Measurements from ENCODE around the gene ARHGDIG. TPM values are rescaled to one million over a fixed set of nuclear protein-coding genes. Genes with fewer than 3 reads are reported as not detected.

Gene ARHGDIG
- total RNA-seq, 1 experiment from 2014 or later: 5.9 TPM

- H3K23me2 ChIP-seq (ENCODE audit: insufficient read length, low read depth, low read length, poor library complexity, severe bottlenecking): peaks cover 8% of the 10 kb centered on the region
- no CpG with 5 or more reads among the region's 6 CpGs for WGBS (ENCODE audit: extremely low coverage, insufficient read length, low lambda C conversion rate)
- no peak for TF ChIP-seq CTCF (conservative IDR thresholded peaks at IDR 0.05)
- no peak overlapping the region for H3K23ac ChIP-seq (ENCODE audit: insufficient read length, low read depth, low read length)
- H3K4me2 ChIP-seq (ENCODE audit: insufficient read depth, insufficient read length, low read length): no peak overlapping the region
- H4K20me1 ChIP-seq (ENCODE audit: control insufficient read depth, insufficient read depth, insufficient read length): no peaks in the 10 kb centered on the region
- no peak overlapping the region for H3K4ac ChIP-seq (ENCODE audit: low read depth, low read length)
- H3K36me3 Mint-ChIP-seq (ENCODE audit: insufficient read depth in 1 of 3, low read depth in 3 of 3): no peaks in the 10 kb centered on the region
- no peak overlapping the region for H3T11ph ChIP-seq (ENCODE audit: low read length)
- H3K4me1 Mint-ChIP-seq: peaks cover 0 to 2% of the 10 kb centered on the region in 2 experiments; a peak in 1 of 4 replicates
- H2BK12ac ChIP-seq (ENCODE audit: insufficient read length, low read depth, low read length): no peak overlapping the region
- H4K5ac ChIP-seq (ENCODE audit: insufficient read length, low read depth, low read length): no peak overlapping the region
- no peaks in the 10 kb centered on the region for H3K9me3 Mint-ChIP-seq
- H2BK120ac ChIP-seq (ENCODE audit: low read depth, low read length, poor library complexity, severe bottlenecking): no peak overlapping the region
- DNase-seq: no peak
- H3K27ac ChIP-seq (ENCODE audit: insufficient read length, low read depth, low read length): no peak overlapping the region
- no peaks in the 10 kb centered on the region for H3K9me3 ChIP-seq (ENCODE audit: control insufficient read depth, low read depth, low read length)
- no peak overlapping the region for H4K8ac ChIP-seq (replicated peaks; ENCODE audit: insufficient read length, low read depth, low read length)
- H3K79me1 ChIP-seq (ENCODE audit: insufficient read depth, low read depth, low read length, poor library complexity, severe bottlenecking): no peaks in the 10 kb centered on the region
- H3K18ac ChIP-seq (ENCODE audit: insufficient read length, low read depth, low read length): no peak overlapping the region
- no peak overlapping the region for H2BK15ac ChIP-seq (ENCODE audit: low read depth, low read length)
- H3K56ac ChIP-seq (ENCODE audit: insufficient read length, low read depth, low read length): no peak overlapping the region
- no peak overlapping the region; a peak in 1 of 5 replicates for H3K4me3 Mint-ChIP-seq
- no peak overlapping the region for H3K27ac Mint-ChIP-seq
- no peak overlapping the region for H2BK5ac ChIP-seq (ENCODE audit: insufficient read length, low read length)
- H3K9ac ChIP-seq (ENCODE audit: extremely low read depth, insufficient read length, low read length): no peak overlapping the region
- no peak overlapping the region for H2AFZ ChIP-seq (ENCODE audit: low read length)
- no peak overlapping the region for H2AK5ac ChIP-seq (ENCODE audit: insufficient read length, low read length)
- H2BK20ac ChIP-seq (ENCODE audit: low read depth, low read length, poor library complexity, severe bottlenecking): no peak overlapping the region
- H3K27me3 ChIP-seq (ENCODE audit: insufficient read depth, low read length): peaks cover 3% of the 10 kb centered on the region; the same call in 1 of the 2 replicates
- H4K91ac ChIP-seq (ENCODE audit: insufficient read length, low read depth, low read length): no peak overlapping the region
- no peak overlapping the region for H3K14ac ChIP-seq (ENCODE audit: insufficient read depth, low read length)
- H3K4me1 ChIP-seq (ENCODE audit: insufficient read depth, low read length): no peaks in the 10 kb centered on the region
- H3K27me3 Mint-ChIP-seq (ENCODE audit: low read depth): peaks cover 66% of the 10 kb centered on the region
- H3K79me2 ChIP-seq (ENCODE audit: insufficient read depth, low read length): no peaks in the 10 kb centered on the region
These were observed 1.5 kb upstream of the ARHGDIG start for GRCh38 chr16:278863-279366.

Measured in H9 (cell line).